H9 (cell line): ENCODE measurements around the gene ZBTB20. TPM values are rescaled to one million over a fixed set of nuclear protein-coding genes. Genes with fewer than 3 reads are reported as not detected.

Experiments used
- DNase-seq: peaks from one replicate; pipeline ENCODE4 v3.0.0-alpha.2; 2017
- H2AFZ ChIP-seq: one replicate; pipeline ENCODE4 v1.6.1; 2013; ENCODE audit warnings: mild to moderate bottlenecking, low read length, control low read depth, moderate library complexity
- H2AK5ac ChIP-seq: 2 replicates; pipeline ENCODE4 v1.6.1; 2013; ENCODE audit warnings: low read length, control low read depth, mixed read lengths; ENCODE audit not compliant: insufficient read length
- H2BK120ac ChIP-seq: one replicate; pipeline ENCODE4 v1.6.1; 2013; ENCODE audit warnings: low read depth, mild to moderate bottlenecking, low read length, control low read depth, inconsistent platforms; ENCODE audit not compliant: poor library complexity, severe bottlenecking
- H2BK12ac ChIP-seq: 2 replicates; pipeline ENCODE4 v1.6.1; 2013; ENCODE audit warnings: low read length, control low read depth, mixed read lengths, low read depth; ENCODE audit not compliant: insufficient read length
- H2BK15ac ChIP-seq: 2 replicates; pipeline ENCODE4 v1.6.1; 2013; ENCODE audit warnings: low read depth, low read length, control low read depth
- H2BK20ac ChIP-seq: one replicate; pipeline ENCODE4 v1.6.1; 2013; ENCODE audit warnings: low read depth, mild to moderate bottlenecking, low read length, control low read depth, inconsistent platforms; ENCODE audit not compliant: poor library complexity, severe bottlenecking
- H2BK5ac ChIP-seq: 2 replicates; pipeline ENCODE4 v1.6.1; 2013; ENCODE audit warnings: low read length, control low read depth, mixed read lengths; ENCODE audit not compliant: insufficient read length
- H3K14ac ChIP-seq: 2 replicates; pipeline ENCODE4 v1.6.1; 2013; ENCODE audit warnings: low read length, control low read depth; ENCODE audit not compliant: insufficient read depth
- H3K18ac ChIP-seq: 2 replicates; pipeline ENCODE4 v1.6.1; 2013; ENCODE audit warnings: low read depth, mild to moderate bottlenecking, mixed read lengths, low read length, control low read depth; ENCODE audit not compliant: insufficient read length
- H3K23ac ChIP-seq: 2 replicates; pipeline ENCODE4 v1.6.1; 2013; ENCODE audit warnings: low read length, control low read depth, mixed read lengths, low read depth; ENCODE audit not compliant: insufficient read length
- H3K23me2 ChIP-seq: 2 replicates; pipeline ENCODE4 v1.6.1; 2013; ENCODE audit warnings: low read depth, mild to moderate bottlenecking, mixed read lengths, low read length, control low read depth; ENCODE audit not compliant: insufficient read length, poor library complexity, severe bottlenecking
- H3K27ac ChIP-seq: 2 replicates; pipeline ENCODE4 v1.5.1; 2013; ENCODE audit warnings: low read length, control low read depth, mixed read lengths, low read depth; ENCODE audit not compliant: insufficient read length
- H3K27me3 ChIP-seq: 2 replicates; pipeline ENCODE4 v1.6.1; 2013; ENCODE audit warnings: low read length, control low read depth, inconsistent platforms; ENCODE audit not compliant: insufficient read depth
- H3K4ac ChIP-seq: 2 replicates; pipeline ENCODE4 v1.6.1; 2013; ENCODE audit warnings: low read depth, mild to moderate bottlenecking, control low read depth, inconsistent platforms, low read length, moderate library complexity
- H3K4me1 ChIP-seq: 2 replicates; pipeline ENCODE4 v1.6.1; 2013; ENCODE audit warnings: low read length, control low read depth, inconsistent platforms; ENCODE audit not compliant: insufficient read depth
- H3K4me2 ChIP-seq: 2 replicates; pipeline ENCODE4 v1.6.1; 2013; ENCODE audit warnings: low read length, control low read depth, mixed read lengths; ENCODE audit not compliant: insufficient read length, insufficient read depth
- H3K56ac ChIP-seq: 2 replicates; pipeline ENCODE4 v1.6.1; 2013; ENCODE audit warnings: low read depth, mild to moderate bottlenecking, mixed read lengths, low read length, control low read depth; ENCODE audit not compliant: insufficient read length
- H3K79me1 ChIP-seq: 2 replicates; pipeline ENCODE4 v1.6.1; 2013; ENCODE audit warnings: low read depth, mild to moderate bottlenecking, moderate library complexity, low read length, control low read depth, inconsistent platforms; ENCODE audit not compliant: insufficient read depth, poor library complexity, severe bottlenecking
- H3K79me2 ChIP-seq: 2 replicates; pipeline ENCODE4 v1.6.1; 2013; ENCODE audit warnings: low read length, control low read depth, inconsistent platforms; ENCODE audit not compliant: insufficient read depth
- H3K9ac ChIP-seq: 2 replicates; pipeline ENCODE4 v1.6.1; 2013; ENCODE audit warnings: low read length, control low read depth, mixed read lengths; ENCODE audit not compliant: insufficient read length; ENCODE audit errors: extremely low read depth
- H3K9me3 ChIP-seq: one replicate; pipeline ENCODE4 v1.6.1; 2013; ENCODE audit warnings: low read depth, low read length, inconsistent platforms; ENCODE audit not compliant: control insufficient read depth
- H3T11ph ChIP-seq: one replicate; pipeline ENCODE4 v1.6.1; 2013; ENCODE audit warnings: mild to moderate bottlenecking, low read length, control low read depth, inconsistent platforms
- H4K20me1 ChIP-seq: one replicate; pipeline ENCODE4 v1.6.1; 2013; ENCODE audit not compliant: control insufficient read depth, insufficient read length, insufficient read depth
- H4K5ac ChIP-seq: 2 replicates; pipeline ENCODE4 v1.6.1; 2013; ENCODE audit warnings: low read depth, mild to moderate bottlenecking, mixed read lengths, low read length, control low read depth; ENCODE audit not compliant: insufficient read length
- H4K8ac ChIP-seq: replicated peaks from 2 replicates; pipeline ENCODE4 v1.6.1; 2013; ENCODE audit warnings: low read length, control low read depth, mixed read lengths, low read depth; ENCODE audit not compliant: insufficient read length
- H4K91ac ChIP-seq: 2 replicates; pipeline ENCODE4 v1.6.1; 2013; ENCODE audit warnings: low read depth, mild to moderate bottlenecking, moderate library complexity, mixed read lengths, low read length, control low read depth; ENCODE audit not compliant: insufficient read length
- H3K27ac Mint-ChIP-seq, 3 experiments: 2 replicates in 2 of 3; 3 replicates in 1 of 3; pipeline ENCODE4 v1.8.0; 2020 to 2021; ENCODE audit warnings: mixed read lengths in 3 of 3, mild to moderate bottlenecking in 1 of 3, moderate library complexity in 1 of 3
- H3K27me3 Mint-ChIP-seq: 2 replicates; pipeline ENCODE4 v1.8.0; 2021; ENCODE audit warnings: low read depth, mild to moderate bottlenecking, moderate library complexity, mixed read lengths
- H3K36me3 Mint-ChIP-seq, 3 experiments: 2 replicates in 2 of 3; 3 replicates in 1 of 3; pipeline ENCODE4 v1.8.0; 2020 to 2021; ENCODE audit warnings: low read depth in 3 of 3, mixed read lengths in 3 of 3; ENCODE audit not compliant: insufficient read depth in 1 of 3
- H3K4me1 Mint-ChIP-seq, 2 experiments: 2 replicates each; pipeline ENCODE4 v1.8.0; 2020; ENCODE audit warnings: mixed read lengths in 2 of 2
- H3K4me3 Mint-ChIP-seq, 2 experiments: 2 replicates in 1 of 2; 3 replicates in 1 of 2; pipeline ENCODE4 v1.8.0; 2020 to 2021; ENCODE audit warnings: mild to moderate bottlenecking in 2 of 2, mixed read lengths in 2 of 2, moderate library complexity in 1 of 2
- H3K9me3 Mint-ChIP-seq, 2 experiments: 2 replicates in 1 of 2; 3 replicates in 1 of 2; pipeline ENCODE4 v1.8.0; 2020; ENCODE audit warnings: mild to moderate bottlenecking in 2 of 2, mixed read lengths in 2 of 2, moderate library complexity in 1 of 2
- WGBS: extraction: QIAGEN DNeasy Blood & Tissue Kit; methylation state at CpG from one replicate; pipeline ENCODE4 v1.1.7; 2013; ENCODE audit warnings: missing lambda C conversion rate, low lambda C conversion rate, mixed read lengths; ENCODE audit not compliant: insufficient read length; ENCODE audit errors: extremely low coverage; 5-methylcytosine and 5-hydroxymethylcytosine counted together
- total RNA-seq: library from RNA; stranded (reverse); gene quantifications from 2 replicates; pipeline ENCODE4 v1.2.1, GENCODE V29; 2021
- TF ChIP-seq, protein P1 (sequence below): fragments of 200-600 bp; sonication (generic); conservative IDR thresholded peaks from 3 replicates; pipeline ENCODE4 v1.8.0; 2021; ENCODE audit warnings: antibody characterized with exemption, mild to moderate bottlenecking

Gene ZBTB20
- total RNA-seq, 1 experiment from 2014 or later, result 0.70 TPM

DNA sequence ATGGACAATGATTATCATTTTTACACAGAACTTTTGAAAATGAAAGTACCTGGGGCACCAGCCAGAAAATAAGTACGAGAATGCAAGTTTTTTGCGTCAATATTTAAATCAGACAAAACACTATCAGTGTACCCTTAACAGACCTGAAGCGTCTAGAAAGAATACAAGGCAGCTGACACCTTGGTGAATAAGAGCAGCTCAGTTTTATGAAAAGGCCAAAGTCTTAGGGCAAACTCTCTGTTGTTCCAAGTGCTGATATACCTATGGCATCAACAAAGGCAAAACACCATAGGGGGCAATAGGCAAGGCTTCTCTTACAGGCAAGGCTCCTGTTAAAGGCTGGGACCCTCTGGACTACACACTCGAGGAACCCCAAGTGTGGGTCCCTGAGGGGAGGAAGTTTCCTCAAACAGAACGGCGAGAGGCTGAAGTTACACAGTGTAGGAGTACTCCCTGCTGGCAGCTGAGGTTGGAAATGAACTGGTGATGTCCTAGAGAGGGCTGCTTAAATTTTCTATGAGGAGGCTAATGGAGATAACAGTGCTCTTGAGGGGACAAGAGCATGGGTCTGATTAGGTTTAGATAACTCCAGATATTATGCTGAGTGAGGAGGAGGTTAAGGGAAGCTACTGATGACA lies 562.2 kb downstream of the ZBTB20 start:
- H2AFZ ChIP-seq, result no peak overlapping the region
- no peaks in the 10 kb centered on the region for H3K23me2 ChIP-seq
- no peaks in the 10 kb centered on the region for H3K36me3 Mint-ChIP-seq
- no peak overlapping the region for H3K18ac ChIP-seq
- no peak overlapping the region; a peak in 2 of 7 replicates for H3K27ac Mint-ChIP-seq
- H3K9ac ChIP-seq, result no peak overlapping the region
- H3K4me1 Mint-ChIP-seq, result peaks cover 23 to 32% of the 10 kb centered on the region in 2 experiments
- H2BK12ac ChIP-seq, result no peak overlapping the region
- TF ChIP-seq, protein P1, sequence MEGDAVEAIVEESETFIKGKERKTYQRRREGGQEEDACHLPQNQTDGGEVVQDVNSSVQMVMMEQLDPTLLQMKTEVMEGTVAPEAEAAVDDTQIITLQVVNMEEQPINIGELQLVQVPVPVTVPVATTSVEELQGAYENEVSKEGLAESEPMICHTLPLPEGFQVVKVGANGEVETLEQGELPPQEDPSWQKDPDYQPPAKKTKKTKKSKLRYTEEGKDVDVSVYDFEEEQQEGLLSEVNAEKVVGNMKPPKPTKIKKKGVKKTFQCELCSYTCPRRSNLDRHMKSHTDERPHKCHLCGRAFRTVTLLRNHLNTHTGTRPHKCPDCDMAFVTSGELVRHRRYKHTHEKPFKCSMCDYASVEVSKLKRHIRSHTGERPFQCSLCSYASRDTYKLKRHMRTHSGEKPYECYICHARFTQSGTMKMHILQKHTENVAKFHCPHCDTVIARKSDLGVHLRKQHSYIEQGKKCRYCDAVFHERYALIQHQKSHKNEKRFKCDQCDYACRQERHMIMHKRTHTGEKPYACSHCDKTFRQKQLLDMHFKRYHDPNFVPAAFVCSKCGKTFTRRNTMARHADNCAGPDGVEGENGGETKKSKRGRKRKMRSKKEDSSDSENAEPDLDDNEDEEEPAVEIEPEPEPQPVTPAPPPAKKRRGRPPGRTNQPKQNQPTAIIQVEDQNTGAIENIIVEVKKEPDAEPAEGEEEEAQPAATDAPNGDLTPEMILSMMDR, result no peak
- H3K4ac ChIP-seq, result no peak overlapping the region
- no peaks in the 10 kb centered on the region for H3K27me3 Mint-ChIP-seq
- no peak overlapping the region for H2BK15ac ChIP-seq
- H2AK5ac ChIP-seq, result no peak overlapping the region
- H3K9me3 Mint-ChIP-seq, result no peaks in the 10 kb centered on the region
- no peaks in the 10 kb centered on the region for H3K27me3 ChIP-seq
- H3K4me2 ChIP-seq, result no peak overlapping the region
- H3K56ac ChIP-seq, result no peak overlapping the region
- H3K14ac ChIP-seq, result no peak overlapping the region
- no peaks in the 10 kb centered on the region for H3K79me1 ChIP-seq
- H4K20me1 ChIP-seq, result no peaks in the 10 kb centered on the region
- H2BK20ac ChIP-seq, result no peak overlapping the region
- H4K91ac ChIP-seq, result no peak overlapping the region
- H3K79me2 ChIP-seq, result no peaks in the 10 kb centered on the region
- no peak overlapping the region for H3K23ac ChIP-seq
- no peak overlapping the region for H3T11ph ChIP-seq
- no peak overlapping the region for H3K4me3 Mint-ChIP-seq
- H2BK5ac ChIP-seq, result no peak overlapping the region
- no peak overlapping the region for H4K8ac ChIP-seq
- WGBS, result no CpG with 5 or more reads among the region's 6 CpGs
- DNase-seq, result no peak
- H3K27ac ChIP-seq, result no peak overlapping the region
- no peaks in the 10 kb centered on the region for H3K9me3 ChIP-seq
- H4K5ac ChIP-seq, result no peak overlapping the region
- H2BK120ac ChIP-seq, result no peak overlapping the region
- H3K4me1 ChIP-seq, result no peaks in the 10 kb centered on the region; the same call in 1 of the 2 replicates
